Measurements from ENCODE around the gene CDH15. TPM values are rescaled to one million over a fixed set of nuclear protein-coding genes. Genes with fewer than 3 reads are reported as not detected.
"Not testable (repeated sequence)": the region's sequence is repeated elsewhere in the genome, so short reads cannot be mapped to it uniquely, and the experiment has no call there.

The CDH15 gene
- total RNA-seq, 1 donor from 2014 or later = 4.3 TPM

GRCh38 chr16:89185887-89186592, 14.5 kb downstream of the CDH15 start:
- not testable (repeated sequence) for ATAC-seq; DNase-seq (ENCODE audit: low spot score)

- not testable (repeated sequence) for DNase-seq (ENCODE audit: low spot score); ATAC-seq
These were observed 15.1 kb downstream of the CDH15 start for GRCh38 chr16:89186593-89187031.

- DNase-seq (ENCODE audit: low spot score) = no peak
- peak; percentile 49 for ATAC-seq
These were observed 15.7 kb downstream of the CDH15 start for GRCh38 chr16:89187032-89187769.

GRCh38 chr16:89187770-89188392, 16.3 kb downstream of the CDH15 start:
- no peak for DNase-seq (ENCODE audit: low spot score)

GRCh38 chr16:89188471-89189357, 17.2 kb downstream of the CDH15 start:
- ATAC-seq; DNase-seq (ENCODE audit: low spot score): not testable (repeated sequence)

More at GRCh38 chr16:89187770-89188392, 16.3 kb downstream of the CDH15 start:
- peak; percentile 9 for ATAC-seq

- DNase-seq (ENCODE audit: low spot score) (no peak), ATAC-seq (no peak)
These were observed 17.9 kb downstream of the CDH15 start for GRCh38 chr16:89189358-89190025.

GRCh38 chr16:89190150-89190958, 18.8 kb downstream of the CDH15 start:
- DNase-seq (ENCODE audit: low spot score) = no peak
- no peak for ATAC-seq

GRCh38 chr16:89191033-89191900, 19.7 kb downstream of the CDH15 start:
- DNase-seq (ENCODE audit: low spot score) (no peak), ATAC-seq (no peak)

GRCh38 chr16:89191901-89192185, 20.3 kb downstream of the CDH15 start:
- no peak for DNase-seq (ENCODE audit: low spot score)

GRCh38 chr16:89192186-89192955, 20.8 kb downstream of the CDH15 start:
- not testable (repeated sequence) for DNase-seq (ENCODE audit: low spot score)
- peak; percentile 27 for ATAC-seq

More at GRCh38 chr16:89191901-89192185, 20.3 kb downstream of the CDH15 start:
- no peak for ATAC-seq

GRCh38 chr16:89192956-89193575, 21.5 kb downstream of the CDH15 start:
- ATAC-seq = peak; percentile 19
- no peak for DNase-seq (ENCODE audit: low spot score)

GRCh38 chr16:89193576-89194293, 22.2 kb downstream of the CDH15 start:
- DNase-seq (ENCODE audit: low spot score) (no peak), ATAC-seq (no peak)

- ATAC-seq (no peak), DNase-seq (ENCODE audit: low spot score) (no peak)
These were observed 23.1 kb downstream of the CDH15 start for GRCh38 chr16:89194340-89195311.

GRCh38 chr16:89195521-89196171, 24.1 kb downstream of the CDH15 start:
- ATAC-seq (no peak), DNase-seq (ENCODE audit: low spot score) (no peak)
